ENCODE measurements around the gene DAPK3.
"Not testable (repeated sequence)": the region's sequence is repeated elsewhere in the genome, so short reads cannot be mapped to it uniquely, and the experiment has no call there.

Gene DAPK3

DNA sequence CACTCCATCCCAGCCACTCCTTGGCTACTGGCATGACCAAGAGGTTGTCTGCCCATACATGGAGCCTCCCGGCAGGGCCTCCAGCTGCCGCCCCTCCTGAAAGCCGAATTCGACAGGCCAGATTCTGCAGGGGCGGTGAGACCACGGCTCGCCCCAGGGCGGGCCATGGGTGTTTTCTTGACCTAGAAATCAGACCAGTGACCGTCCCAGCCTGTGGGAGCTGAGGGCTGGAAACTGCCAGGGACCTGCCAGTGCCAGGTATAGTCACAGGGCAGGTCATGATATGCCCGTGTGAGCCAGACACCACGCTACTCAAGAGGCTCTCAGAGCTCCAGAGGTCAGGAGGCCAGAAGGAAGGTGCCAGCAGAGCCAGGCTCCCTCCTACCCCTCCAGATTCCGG lies 16.8 kb downstream of the DAPK3 start:
- DNase-seq (ENCODE audit: low spot score): no peak

GRCh38 chr19:3952755-3953276 lies 18.1 kb downstream of the DAPK3 start:
- DNase-seq (ENCODE audit: low spot score): not testable (repeated sequence)

- DNase-seq (ENCODE audit: low spot score): no peak
Measured at GRCh38 chr19:3950871-3951861, 19.7 kb downstream of the DAPK3 start.

GRCh38 chr19:3949997-3950859 lies 20.7 kb downstream of the DAPK3 start:
- DNase-seq (ENCODE audit: low spot score): no peak

- DNase-seq (ENCODE audit: low spot score): no peak
Measured at GRCh38 chr19:3949294-3949693, 21.6 kb downstream of the DAPK3 start.

DNA sequence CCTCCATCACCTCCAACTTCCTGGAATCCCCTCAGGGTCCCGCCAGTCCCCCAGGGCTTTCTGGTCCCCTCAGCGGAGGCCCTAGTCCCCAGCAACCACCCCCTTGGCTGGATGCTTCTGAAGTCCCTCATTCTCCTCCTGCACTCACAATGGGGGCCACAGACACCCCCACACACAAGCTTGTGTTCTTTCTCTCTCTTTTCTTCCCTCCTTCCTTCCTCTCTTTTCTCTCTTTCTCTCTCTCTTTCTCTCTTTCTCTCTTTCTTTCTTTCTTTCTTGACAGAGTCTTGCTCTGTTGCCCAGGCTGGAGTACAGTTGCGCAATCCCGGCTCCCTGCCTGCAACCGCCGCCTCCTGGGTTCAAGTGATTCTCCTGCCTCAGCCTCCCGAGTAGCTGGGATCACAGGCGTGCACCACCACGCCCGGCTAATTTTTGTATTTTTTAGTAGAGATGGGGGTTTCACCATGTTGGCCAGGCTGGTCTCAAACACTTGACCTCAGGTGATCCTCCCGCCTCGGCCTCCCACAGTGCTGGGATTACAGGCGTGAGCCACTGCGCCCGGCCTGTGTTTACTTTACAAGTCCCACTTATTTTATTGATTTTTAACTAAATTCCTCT lies 23.5 kb downstream of the DAPK3 start:
- DNase-seq (ENCODE audit: low spot score): not testable (repeated sequence)

- DNase-seq (ENCODE audit: low spot score): no peak
Measured at GRCh38 chr19:3945838-3946237, 25.1 kb downstream of the DAPK3 start.

DNA sequence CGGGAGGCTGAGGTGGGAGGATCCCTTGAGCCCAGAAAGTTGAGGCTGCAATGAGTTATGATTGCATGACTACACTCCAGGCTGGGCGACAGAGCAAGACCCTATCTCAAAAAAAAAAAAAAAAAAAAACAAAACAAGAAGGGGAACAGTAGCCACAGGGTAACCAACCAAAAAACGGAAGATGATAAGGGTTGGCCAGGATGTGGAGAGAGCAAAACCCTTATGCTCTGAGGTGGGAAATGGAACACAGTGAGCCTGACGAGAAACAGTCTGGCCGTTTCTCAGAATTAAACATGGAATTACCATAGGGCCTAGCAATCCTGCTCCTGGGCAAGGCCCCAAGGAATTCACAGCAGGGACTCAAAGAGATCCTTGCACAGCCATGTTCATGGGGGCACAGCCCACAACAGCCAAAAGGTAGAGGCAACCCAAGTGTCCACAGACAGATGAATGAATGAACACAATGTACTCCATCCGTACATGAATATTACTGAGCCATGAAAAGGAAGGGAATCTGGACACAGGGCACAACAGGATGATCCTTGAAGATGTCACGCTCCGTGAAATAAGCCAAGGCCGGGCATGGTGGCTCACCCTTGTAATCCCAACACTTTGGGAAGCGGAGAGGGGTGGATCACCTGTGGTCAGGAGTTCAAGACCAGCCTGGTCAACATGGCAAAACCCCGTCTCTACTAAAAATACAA lies 26.7 kb downstream of the DAPK3 start:
- no peak for DNase-seq (ENCODE audit: low spot score)

- no peak for DNase-seq (ENCODE audit: low spot score)
Measured at GRCh38 chr19:3942790-3943409, 28.0 kb downstream of the DAPK3 start.

DNA sequence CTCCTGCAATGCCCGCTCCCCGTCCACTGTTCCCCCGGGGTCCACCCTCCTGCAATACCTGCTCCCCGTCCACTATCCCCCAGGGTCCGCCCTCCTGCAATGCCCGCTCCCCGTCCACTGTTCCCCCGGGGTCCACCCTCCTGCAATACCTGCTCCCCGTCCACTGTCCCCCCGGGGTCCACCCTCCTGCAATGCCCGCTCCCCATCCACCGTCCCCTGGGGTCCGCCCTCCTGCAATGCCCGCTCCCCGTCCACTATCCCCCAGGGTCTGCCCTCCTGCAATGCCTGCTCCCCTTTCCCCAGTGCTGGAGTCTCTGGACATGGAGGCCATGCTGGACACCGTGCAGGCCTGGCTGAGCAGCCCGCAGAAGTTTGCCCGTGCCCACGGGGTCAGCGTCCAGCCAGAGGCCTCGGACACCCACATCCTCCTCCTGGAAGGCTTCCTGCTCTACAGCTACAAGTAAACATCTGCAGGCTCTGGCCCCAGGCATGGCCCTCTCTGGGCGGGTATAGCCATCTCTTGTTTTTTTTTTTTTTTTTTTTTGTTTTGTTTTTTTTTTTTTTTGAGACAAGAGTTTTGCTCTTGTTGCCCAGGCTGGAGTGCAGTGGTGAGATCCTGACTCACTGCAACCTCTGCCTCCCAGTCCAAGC lies 32.5 kb downstream of the DAPK3 start:
- DNase-seq (ENCODE audit: low spot score): not testable (repeated sequence)

DNA sequence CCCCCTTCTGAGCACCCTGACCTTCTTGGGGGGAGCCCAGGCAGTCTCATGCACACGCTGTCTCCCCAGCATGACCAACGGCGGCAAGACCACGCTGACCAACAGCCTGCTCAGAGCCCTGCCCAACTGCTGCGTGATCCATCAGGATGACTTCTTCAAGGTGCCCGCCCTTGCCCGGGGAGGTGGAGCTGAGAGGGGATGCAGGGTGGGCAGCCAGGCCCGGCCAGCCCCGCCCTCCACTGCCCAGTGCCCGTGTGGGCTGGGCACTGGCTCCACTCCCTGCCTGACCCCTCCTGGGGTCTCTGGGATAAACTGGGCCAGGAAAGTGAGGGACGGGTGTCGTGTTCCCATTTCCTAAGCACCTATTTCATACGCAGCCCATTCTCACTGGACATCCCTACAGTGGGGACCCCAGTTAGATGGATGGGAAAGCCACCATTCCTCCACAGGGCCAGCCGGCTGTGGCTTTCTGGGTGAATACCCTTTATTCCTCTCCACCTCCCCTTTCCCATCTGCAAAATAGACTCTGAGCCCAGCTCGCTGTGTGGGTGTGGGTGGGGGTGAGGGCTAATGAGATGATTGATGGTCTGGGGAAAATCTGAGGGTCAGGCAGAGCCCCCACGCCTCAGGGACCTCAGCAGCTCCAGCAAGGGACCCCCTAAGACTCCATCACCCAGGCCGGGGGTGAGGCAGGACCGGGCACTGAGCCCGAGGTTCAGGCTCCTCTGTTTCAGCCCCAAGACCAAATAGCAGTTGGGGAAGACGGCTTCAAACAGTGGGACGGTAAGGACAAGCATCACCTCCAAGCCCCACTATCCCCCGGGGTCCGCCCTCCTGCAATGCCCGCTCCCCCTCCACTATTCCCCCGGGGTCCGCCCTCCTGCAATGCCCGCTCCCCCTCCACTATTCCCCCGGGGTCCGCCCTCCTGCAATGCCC lies 34.1 kb downstream of the DAPK3 start:
- DNase-seq (ENCODE audit: low spot score): peak; percentile 31

- peak; percentile 72 for DNase-seq (ENCODE audit: low spot score)
Measured at GRCh38 chr19:3932931-3933810, 37.7 kb downstream of the DAPK3 start, which contains the start of gene NMRK2. Gene NMRK2 (plus strand): TSS chr19:3933069. CDS start chr19:3933672, 603 bp downstream.

- peak; percentile 32 for DNase-seq (ENCODE audit: low spot score)
Measured at GRCh38 chr19:3931041-3931440, 39.9 kb downstream of the DAPK3 start.

DNA sequence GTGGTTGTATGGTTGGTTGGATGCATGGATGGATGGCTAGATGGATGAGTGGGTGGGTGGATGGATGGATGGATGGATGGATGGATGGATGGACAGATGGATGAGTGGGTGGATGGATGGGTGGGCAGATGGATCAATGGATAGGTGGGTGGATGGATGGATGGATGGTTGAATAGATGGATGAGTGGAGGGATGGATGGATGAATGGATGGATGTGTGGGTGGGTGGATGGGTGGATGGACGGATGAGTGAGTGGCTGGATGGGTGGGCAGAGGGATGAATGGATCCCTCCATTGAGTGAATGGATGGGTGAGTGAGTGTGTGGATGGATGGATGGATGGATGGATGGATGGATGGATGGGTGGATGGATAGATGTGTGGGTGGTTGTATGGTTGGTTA lies 47.0 kb downstream of the DAPK3 start:
- DNase-seq (ENCODE audit: low spot score): no peak

DNA sequence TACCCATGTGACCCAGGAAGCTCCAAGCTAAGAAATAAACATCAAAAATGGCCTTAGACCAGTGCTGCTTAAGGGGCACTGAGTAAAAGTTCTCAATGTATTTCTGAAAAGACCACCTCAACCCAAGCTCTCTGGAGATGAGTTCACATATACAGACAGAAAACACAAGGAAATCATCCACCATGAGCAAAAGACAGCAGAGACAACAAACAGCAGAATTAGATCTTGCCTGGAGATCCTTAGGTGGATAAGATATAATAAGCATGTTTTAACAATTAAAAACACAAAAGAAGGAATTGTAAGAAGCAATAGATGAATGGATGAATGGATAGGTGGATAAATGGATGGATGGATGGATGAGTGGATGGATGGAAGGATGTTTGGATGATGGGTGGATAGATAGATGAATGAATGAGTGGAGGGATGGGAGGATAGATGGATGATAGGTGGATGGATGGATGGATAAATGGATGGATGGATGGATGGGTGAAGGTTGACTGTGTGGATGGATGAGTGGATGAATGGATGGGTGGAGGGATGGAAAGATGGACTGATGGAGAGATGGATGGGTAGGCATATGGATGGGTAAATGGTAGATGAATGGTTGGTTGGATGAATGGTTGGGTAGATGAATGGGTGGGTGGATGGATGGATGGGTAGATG lies 47.7 kb downstream of the DAPK3 start:
- DNase-seq (ENCODE audit: low spot score): no peak

DNA sequence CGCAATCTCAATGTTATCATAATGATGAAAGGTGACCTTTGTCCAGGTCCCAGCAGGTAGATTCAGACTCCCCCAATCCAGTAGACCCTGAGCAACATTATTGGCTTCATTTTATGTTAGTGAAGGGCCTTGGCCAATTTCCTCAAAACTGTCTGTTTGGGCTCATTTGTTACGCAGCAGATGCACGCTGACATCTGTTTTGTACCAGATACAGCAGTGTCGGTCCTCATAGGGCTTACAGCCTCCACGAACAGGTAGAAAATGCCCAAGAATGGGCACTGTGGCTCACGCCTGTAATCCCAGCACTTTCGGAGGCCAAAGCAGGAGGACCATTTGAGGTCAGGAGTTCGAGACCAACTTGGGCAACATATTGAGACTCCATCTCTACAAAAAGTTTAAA lies 51.1 kb downstream of the DAPK3 start:
- no peak for DNase-seq (ENCODE audit: low spot score)

DNA sequence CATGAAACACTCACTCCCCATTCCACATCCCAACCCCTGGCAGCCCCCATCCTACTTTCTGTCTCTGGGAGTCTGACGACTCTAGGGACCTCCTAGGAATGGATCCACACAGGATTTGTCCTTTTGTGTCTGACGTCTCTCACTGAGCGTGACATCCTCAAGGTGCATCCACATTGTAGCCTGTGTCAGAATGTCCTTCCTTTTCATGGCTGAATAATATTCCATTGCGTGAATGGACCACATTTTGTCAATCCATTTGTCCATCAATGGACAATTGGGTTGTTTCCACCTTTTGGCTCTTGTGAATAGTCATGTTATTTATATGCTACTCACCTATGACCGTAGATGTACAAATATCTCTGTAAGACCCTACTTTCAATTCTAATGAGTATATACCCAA lies 54.9 kb downstream of the DAPK3 start:
- no peak for DNase-seq (ENCODE audit: low spot score)

- DNase-seq (ENCODE audit: low spot score): no peak
Measured at GRCh38 chr19:3914199-3914598, 56.7 kb downstream of the DAPK3 start.
